Effector memory CD4-positive, alpha-beta T cell (primary cell): Measurements from ENCODE around the gene PTPN1.
"Not testable (repeated sequence)": the region's sequence is repeated elsewhere in the genome, so short reads cannot be mapped to it uniquely, and the experiment has no call there.

Experiments used
- DNase-seq, 3 donors: peaks; one replicate each; pipeline ENCODE4 v3.0.0-alpha.2; 2020
- H3K27ac ChIP-seq: 2 replicates; pipeline ENCODE4 v1.7.0; 2013; ENCODE audit warnings: mild to moderate bottlenecking, low read length, moderate library complexity; ENCODE audit not compliant: insufficient read depth, poor library complexity, severe bottlenecking
- H3K27me3 ChIP-seq: replicated peaks from 2 replicates; pipeline ENCODE4 v1.7.0; 2013; ENCODE audit warnings: mild to moderate bottlenecking, low read length; ENCODE audit not compliant: insufficient read depth, control insufficient read depth, poor library complexity, severe bottlenecking
- H3K36me3 ChIP-seq: 2 replicates; pipeline ENCODE4 v1.7.0; 2013; ENCODE audit warnings: mild to moderate bottlenecking, low read length, moderate library complexity; ENCODE audit not compliant: control insufficient read depth, insufficient read depth
- H3K4me1 ChIP-seq: 2 replicates; pipeline ENCODE4 v1.7.0; 2013; ENCODE audit warnings: low read length, mild to moderate bottlenecking; ENCODE audit not compliant: control insufficient read depth, insufficient read depth, poor library complexity, severe bottlenecking
- H3K4me3 ChIP-seq: 2 replicates; pipeline ENCODE4 v1.7.0; 2013; ENCODE audit warnings: low read length, low read depth, mild to moderate bottlenecking; ENCODE audit not compliant: insufficient read depth, poor library complexity, severe bottlenecking
- H3K9me3 ChIP-seq: 2 replicates; pipeline ENCODE4 v1.7.0; 2013; ENCODE audit warnings: mild to moderate bottlenecking, low read length, moderate library complexity; ENCODE audit not compliant: control insufficient read depth

The PTPN1 gene

GRCh38 chr20:50496773-50497385 lies 13.3 kb upstream of the PTPN1 start:
- H3K9me3 ChIP-seq, result no peaks in the 10 kb centered on the region
- no peak for DNase-seq
- no peaks in the 10 kb centered on the region for H3K36me3 ChIP-seq
- H3K4me1 ChIP-seq, result no peaks in the 10 kb centered on the region
- H3K27ac ChIP-seq, result no peak overlapping the region
- no peaks in the 10 kb centered on the region for H3K27me3 ChIP-seq
- no peak overlapping the region for H3K4me3 ChIP-seq

- DNase-seq, result no peak
- Histone ChIP-seq H3K9me3 (no peaks in the 10 kb centered on the region), H3K27ac (no peak overlapping the region), H3K36me3 (no peaks in the 10 kb centered on the region), H3K27me3 (no peaks in the 10 kb centered on the region), H3K4me1 (no peaks in the 10 kb centered on the region), H3K4me3 (no peak overlapping the region)
These were observed 12.0 kb upstream of the PTPN1 start for GRCh38 chr20:50498071-50498776.

GRCh38 chr20:50499938-50500337 lies 10.2 kb upstream of the PTPN1 start:
- Histone ChIP-seq H3K27ac (no peak overlapping the region), H3K27me3 (no peaks in the 10 kb centered on the region), H3K36me3 (no peaks in the 10 kb centered on the region), H3K4me3 (no peak overlapping the region), H3K4me1 (no peaks in the 10 kb centered on the region), H3K9me3 (no peaks in the 10 kb centered on the region)
- DNase-seq, result no peak

- Histone ChIP-seq H3K4me3 (no peak overlapping the region), H3K27me3 (no peaks in the 10 kb centered on the region), H3K9me3 (no peaks in the 10 kb centered on the region), H3K36me3 (no peaks in the 10 kb centered on the region), H3K27ac (no peak overlapping the region), H3K4me1 (no peaks in the 10 kb centered on the region)
- DNase-seq, result no peak
These were observed 8.0 kb upstream of the PTPN1 start for GRCh38 chr20:50501972-50502745.

- H3K4me3 ChIP-seq, result no peak overlapping the region
- H3K9me3 ChIP-seq, result no peaks in the 10 kb centered on the region
- no peaks in the 10 kb centered on the region for H3K27me3 ChIP-seq
- DNase-seq, result no peak
- H3K4me1 ChIP-seq, result no peaks in the 10 kb centered on the region
- H3K27ac ChIP-seq, result no peak overlapping the region
- no peaks in the 10 kb centered on the region for H3K36me3 ChIP-seq
These were observed 5.9 kb upstream of the PTPN1 start for GRCh38 chr20:50504231-50504823.

- H3K27ac ChIP-seq, result no peak overlapping the region
- H3K4me3 ChIP-seq, result no peak overlapping the region
- H3K4me1 ChIP-seq, result peaks cover 5% of the 10 kb centered on the region
- no peaks in the 10 kb centered on the region for H3K9me3 ChIP-seq
- DNase-seq, result no peak
- peaks cover 5% of the 10 kb centered on the region for H3K36me3 ChIP-seq
- no peaks in the 10 kb centered on the region for H3K27me3 ChIP-seq
These were observed 4.0 kb upstream of the PTPN1 start for GRCh38 chr20:50506270-50506579.

GRCh38 chr20:50507745-50508144 lies 2.4 kb upstream of the PTPN1 start:
- peaks cover 16% of the 10 kb centered on the region for H3K4me1 ChIP-seq
- not testable (repeated sequence) for H3K9me3 ChIP-seq, H3K4me3 ChIP-seq, H3K27me3 ChIP-seq, H3K27ac ChIP-seq, H3K36me3 ChIP-seq, DNase-seq

GRCh38 chr20:50508171-50508755 lies 1.9 kb upstream of the PTPN1 start:
- DNase-seq, result no peak
- H3K9me3 ChIP-seq, result no peaks in the 10 kb centered on the region

GRCh38 chr20:50510706-50511542 lies 741 bp downstream of the PTPN1 start:
- Histone ChIP-seq H3K27me3 (no peaks in the 10 kb centered on the region), H3K36me3 (peaks cover 5% of the 10 kb centered on the region), H3K4me1 (peaks cover 40% of the 10 kb centered on the region), H3K9me3 (no peaks in the 10 kb centered on the region), H3K27ac (peak overlapping the region; percentile 90), H3K4me3 (peak overlapping the region; percentile 96)
- no peak for DNase-seq

More at GRCh38 chr20:50508171-50508755, 1.9 kb upstream of the PTPN1 start:
- H3K36me3 ChIP-seq, result peaks cover 5% of the 10 kb centered on the region
- no peaks in the 10 kb centered on the region for H3K27me3 ChIP-seq
- H3K4me3 ChIP-seq, result no peak overlapping the region
- no peak overlapping the region for H3K27ac ChIP-seq
- H3K4me1 ChIP-seq, result peaks cover 18% of the 10 kb centered on the region
